NB4 (cell line): ENCODE data around the gene PRDM9.

Experiments used
- DNase-seq: peaks from one replicate; pipeline ENCODE4 v3.0.0; 2010; ENCODE audit warnings: low read depth
- H3K4me3 ChIP-seq: one replicate; pipeline ENCODE4 v1.5.1; 2011; ENCODE audit warnings: mild to moderate bottlenecking, low read depth, low read length, moderate library complexity
- MYC ChIP-seq: IDR thresholded peaks from 2 replicates; pipeline ENCODE4 v1.6.1; 2011; ENCODE audit warnings: low read depth, low read length
- TF ChIP-seq, protein P1 (sequence below): IDR thresholded peaks from one replicate; pipeline ENCODE4 v1.5.1; 2012; ENCODE audit warnings: low read depth, low read length

The PRDM9 gene

DNA sequence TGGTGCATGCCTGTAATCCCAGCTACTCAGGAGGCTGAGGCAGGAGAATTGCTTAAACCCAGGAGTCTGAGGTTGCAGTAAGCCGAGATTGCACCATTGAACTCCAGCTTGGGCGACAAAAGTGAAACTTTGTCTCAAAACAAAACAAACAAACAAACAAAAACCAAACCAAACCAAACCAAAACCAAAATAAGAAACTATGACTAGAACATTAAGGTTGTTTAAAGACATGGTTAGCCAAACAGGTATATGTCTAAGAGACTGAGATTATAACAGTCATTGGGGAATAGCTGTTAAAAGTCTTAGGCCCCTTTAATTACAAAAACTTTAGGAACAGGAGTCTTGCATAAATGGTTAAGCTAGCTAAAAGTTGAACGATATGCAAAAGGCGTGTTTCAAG, 63.6 kb downstream of the PRDM9 start:
- H3K4me3 ChIP-seq = no peak overlapping the region
- no peak for DNase-seq
- TF ChIP-seq, protein P1, sequence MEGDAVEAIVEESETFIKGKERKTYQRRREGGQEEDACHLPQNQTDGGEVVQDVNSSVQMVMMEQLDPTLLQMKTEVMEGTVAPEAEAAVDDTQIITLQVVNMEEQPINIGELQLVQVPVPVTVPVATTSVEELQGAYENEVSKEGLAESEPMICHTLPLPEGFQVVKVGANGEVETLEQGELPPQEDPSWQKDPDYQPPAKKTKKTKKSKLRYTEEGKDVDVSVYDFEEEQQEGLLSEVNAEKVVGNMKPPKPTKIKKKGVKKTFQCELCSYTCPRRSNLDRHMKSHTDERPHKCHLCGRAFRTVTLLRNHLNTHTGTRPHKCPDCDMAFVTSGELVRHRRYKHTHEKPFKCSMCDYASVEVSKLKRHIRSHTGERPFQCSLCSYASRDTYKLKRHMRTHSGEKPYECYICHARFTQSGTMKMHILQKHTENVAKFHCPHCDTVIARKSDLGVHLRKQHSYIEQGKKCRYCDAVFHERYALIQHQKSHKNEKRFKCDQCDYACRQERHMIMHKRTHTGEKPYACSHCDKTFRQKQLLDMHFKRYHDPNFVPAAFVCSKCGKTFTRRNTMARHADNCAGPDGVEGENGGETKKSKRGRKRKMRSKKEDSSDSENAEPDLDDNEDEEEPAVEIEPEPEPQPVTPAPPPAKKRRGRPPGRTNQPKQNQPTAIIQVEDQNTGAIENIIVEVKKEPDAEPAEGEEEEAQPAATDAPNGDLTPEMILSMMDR = no peak
- TF ChIP-seq MYC = no peak
